ENCODE data around the gene GGTLC2. TPM values are rescaled to one million over a fixed set of nuclear protein-coding genes. Genes with fewer than 3 reads are reported as not detected.
A peak's percentile ranks its signal among the peaks of the same experiment; 100 is the strongest.

The GGTLC2 gene
- total RNA-seq, 3 donors from 2014 or later (not counting 1 experiment from before 2014, with no cell fraction given), result not detected

DNA sequence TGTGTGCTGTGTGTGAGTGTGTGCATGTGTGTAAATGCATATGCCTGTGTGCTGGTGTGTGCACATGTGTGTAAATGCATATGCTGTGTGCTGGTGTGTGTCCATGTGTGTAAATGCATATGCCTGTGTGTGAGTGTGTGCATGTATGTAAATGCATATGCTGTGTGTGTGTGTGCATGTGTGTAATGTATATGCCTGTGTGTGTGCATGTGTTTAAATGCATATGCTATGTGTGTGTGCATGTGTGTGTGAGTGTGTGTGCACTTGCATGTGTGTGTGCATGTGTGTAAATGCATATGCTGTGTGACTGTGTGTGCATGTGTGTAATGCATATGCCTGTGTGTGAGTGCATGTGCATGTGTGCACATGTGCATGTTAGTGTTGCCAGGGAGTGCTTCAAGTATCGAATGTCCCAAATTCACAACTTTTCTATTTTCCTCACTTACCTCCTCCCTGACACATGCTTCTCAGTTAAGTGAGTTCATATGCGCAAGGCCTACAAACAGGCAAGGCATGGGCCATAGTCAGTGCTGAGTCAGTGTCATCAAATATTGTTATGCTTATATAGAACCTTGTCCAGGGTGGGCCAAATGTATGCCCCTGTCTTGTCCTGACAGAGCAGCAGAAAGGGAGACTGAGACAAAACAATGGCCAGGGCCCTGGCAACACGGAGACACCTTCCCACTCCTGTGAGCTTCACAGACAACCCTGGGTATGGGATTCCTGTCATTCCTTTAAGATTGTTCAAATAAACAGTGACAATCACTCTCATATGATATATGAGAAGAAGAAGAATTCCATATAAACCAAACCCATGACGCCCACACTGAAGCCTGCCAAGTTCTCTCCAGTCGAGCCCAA, 38.6 kb downstream of the GGTLC2 start:
- 97% methylated on average over 4 of the region's 5 CpGs for WGBS (ENCODE audit: insufficient coverage)
- H3K36me3 Mint-ChIP-seq, result no peaks in the 10 kb centered on the region
- Histone ChIP-seq H3K27me3 (ENCODE audit: control insufficient read depth, insufficient read depth, low read length) (no peaks in the 10 kb centered on the region), H3K4me1 (ENCODE audit: control insufficient read depth, insufficient read depth, low read length) (peaks cover 14% of the 10 kb centered on the region), H3K36me3 (ENCODE audit: control insufficient read depth, insufficient read depth, low read length) (no peaks in the 10 kb centered on the region), H3K4me3 (ENCODE audit: low read length) (no peak overlapping the region), H3K9me3 (ENCODE audit: control insufficient read depth, insufficient read depth, low read length) (no peaks in the 10 kb centered on the region), H3K27ac (ENCODE audit: low read length) (no peak overlapping the region)
- TF ChIP-seq, protein P1, sequence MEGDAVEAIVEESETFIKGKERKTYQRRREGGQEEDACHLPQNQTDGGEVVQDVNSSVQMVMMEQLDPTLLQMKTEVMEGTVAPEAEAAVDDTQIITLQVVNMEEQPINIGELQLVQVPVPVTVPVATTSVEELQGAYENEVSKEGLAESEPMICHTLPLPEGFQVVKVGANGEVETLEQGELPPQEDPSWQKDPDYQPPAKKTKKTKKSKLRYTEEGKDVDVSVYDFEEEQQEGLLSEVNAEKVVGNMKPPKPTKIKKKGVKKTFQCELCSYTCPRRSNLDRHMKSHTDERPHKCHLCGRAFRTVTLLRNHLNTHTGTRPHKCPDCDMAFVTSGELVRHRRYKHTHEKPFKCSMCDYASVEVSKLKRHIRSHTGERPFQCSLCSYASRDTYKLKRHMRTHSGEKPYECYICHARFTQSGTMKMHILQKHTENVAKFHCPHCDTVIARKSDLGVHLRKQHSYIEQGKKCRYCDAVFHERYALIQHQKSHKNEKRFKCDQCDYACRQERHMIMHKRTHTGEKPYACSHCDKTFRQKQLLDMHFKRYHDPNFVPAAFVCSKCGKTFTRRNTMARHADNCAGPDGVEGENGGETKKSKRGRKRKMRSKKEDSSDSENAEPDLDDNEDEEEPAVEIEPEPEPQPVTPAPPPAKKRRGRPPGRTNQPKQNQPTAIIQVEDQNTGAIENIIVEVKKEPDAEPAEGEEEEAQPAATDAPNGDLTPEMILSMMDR (IDR thresholded peaks at IDR 0.05), result no peak
- H3K27me3 Mint-ChIP-seq (ENCODE audit: low read depth in 2 of 2), result peaks cover 0 to 4% of the 10 kb centered on the region in 2 donors
- H3K4me1 Mint-ChIP-seq, result peaks cover 0 to 6% of the 10 kb centered on the region in 2 donors
- DNase-seq (no peak), ATAC-seq (no peak)
- H3K27ac Mint-ChIP-seq, result no peak overlapping the region
- intact Hi-C loops (cut with micrococcal nuclease), result no loop called here
- H3K9me3 Mint-ChIP-seq, result no peaks in the 10 kb centered on the region
- H3K4me3 Mint-ChIP-seq, result no peak overlapping the region

- DNase-seq, result no peak
- peaks cover 0 to 2% of the 10 kb centered on the region in 2 donors for H3K4me1 Mint-ChIP-seq
- Histone ChIP-seq H3K4me3 (ENCODE audit: low read length) (no peak overlapping the region), H3K4me1 (ENCODE audit: control insufficient read depth, insufficient read depth, low read length) (peaks cover 14% of the 10 kb centered on the region), H3K27ac (ENCODE audit: low read length) (no peak overlapping the region), H3K27me3 (ENCODE audit: control insufficient read depth, insufficient read depth, low read length) (no peaks in the 10 kb centered on the region), H3K9me3 (ENCODE audit: control insufficient read depth, insufficient read depth, low read length) (no peaks in the 10 kb centered on the region), H3K36me3 (ENCODE audit: control insufficient read depth, insufficient read depth, low read length) (no peaks in the 10 kb centered on the region)
- 90% methylated on average over 5 of the region's 5 CpGs for WGBS (ENCODE audit: insufficient coverage)
- H3K27me3 Mint-ChIP-seq (ENCODE audit: low read depth in 2 of 2), result peaks cover 0 to 4% of the 10 kb centered on the region in 2 donors
- TF ChIP-seq, protein P1 (IDR thresholded peaks at IDR 0.05), result no peak
- no peak overlapping the region for H3K4me3 Mint-ChIP-seq
- ATAC-seq, result no peak
- intact Hi-C loops (cut with micrococcal nuclease), result no loop called here
- no peaks in the 10 kb centered on the region for H3K9me3 Mint-ChIP-seq
- H3K27ac Mint-ChIP-seq, result no peak overlapping the region
- H3K36me3 Mint-ChIP-seq, result no peaks in the 10 kb centered on the region
Observed at GRCh38 chr22:22683668-22684361, 39.4 kb downstream of the GGTLC2 start.

GRCh38 chr22:22684580-22685561, 40.5 kb downstream of the GGTLC2 start:
- Histone ChIP-seq H3K36me3 (ENCODE audit: control insufficient read depth, insufficient read depth, low read length) (no peaks in the 10 kb centered on the region), H3K27me3 (ENCODE audit: control insufficient read depth, insufficient read depth, low read length) (no peaks in the 10 kb centered on the region), H3K9me3 (ENCODE audit: control insufficient read depth, insufficient read depth, low read length) (no peaks in the 10 kb centered on the region), H3K4me1 (ENCODE audit: control insufficient read depth, insufficient read depth, low read length) (peaks cover 14% of the 10 kb centered on the region), H3K4me3 (ENCODE audit: low read length) (no peak overlapping the region), H3K27ac (ENCODE audit: low read length) (no peak overlapping the region)
- WGBS (ENCODE audit: insufficient coverage), result 66% methylated on average over 9 of the region's 9 CpGs
- DNase-seq (peak in 1 of 2 donors; percentile 33), ATAC-seq (peak in 1 of 3 donors; percentile 42)
- intact Hi-C loops (cut with micrococcal nuclease), result no loop called here
- no peak overlapping the region for H3K4me3 Mint-ChIP-seq
- H3K27me3 Mint-ChIP-seq (ENCODE audit: low read depth in 2 of 2), result peaks cover 0 to 4% of the 10 kb centered on the region in 2 donors
- H3K4me1 Mint-ChIP-seq, result no peaks in the 10 kb centered on the region
- H3K36me3 Mint-ChIP-seq, result no peaks in the 10 kb centered on the region
- no peaks in the 10 kb centered on the region for H3K9me3 Mint-ChIP-seq
- no peak overlapping the region for H3K27ac Mint-ChIP-seq
- TF ChIP-seq, protein P1 (IDR thresholded peaks at IDR 0.05), result no peak

Data from natural killer cell (primary cell).